Ishikawa (cell line): ENCODE data around the gene FARS2.

ENCODE experiments used
- CREB1 ChIP-seq: IDR thresholded peaks from 2 replicates; pipeline ENCODE4 v1.6.1; 2012; ENCODE audit warnings: low read depth
- EP300 ChIP-seq: IDR thresholded peaks from 2 replicates; pipeline ENCODE4 v1.6.1; 2012; ENCODE audit warnings: borderline replicate concordance
- FOXM1 ChIP-seq: IDR thresholded peaks from 2 replicates; pipeline ENCODE4 v1.6.1; 2012; ENCODE audit warnings: low read depth, borderline replicate concordance
- REST ChIP-seq: IDR thresholded peaks from 2 replicates; pipeline ENCODE4 v1.6.1; 2012; ENCODE audit warnings: low read depth, mild to moderate bottlenecking
- YY1 ChIP-seq: IDR thresholded peaks from 2 replicates; pipeline ENCODE4 v1.6.1; 2012; ENCODE audit warnings: low read depth

- no peak for TF ChIP-seq CREB1
- TF ChIP-seq YY1 = no peak
- TF ChIP-seq EP300 = no peak
- no peak for TF ChIP-seq FOXM1
- TF ChIP-seq REST = no peak
Measured at GRCh38 chr6:5383856-5384255, 122.5 kb downstream of the FARS2 start.
